CD4-positive, alpha-beta memory T cell (primary cell): ENCODE data around the gene SF3A1. TPM values are rescaled to one million over a fixed set of nuclear protein-coding genes. Genes with fewer than 3 reads are reported as not detected.

Experiments
- CTCF ChIA-PET: fragments of 350-600 bp; sonication (Branson Sonifier 250); formaldehyde crosslinking; loops from one replicate; lab custom pipeline; 2021; ENCODE audit warnings: inconsistent platforms; ENCODE audit not compliant: partially characterized antibody; lab: Charles Lee
- POLR2A ChIA-PET: fragments of 350-600 bp; sonication (Branson Sonifier 250); formaldehyde crosslinking; loops from one replicate; lab custom pipeline; 2021; ENCODE audit not compliant: partially characterized antibody; lab: Charles Lee
- DNase-seq, 5 donors: peaks; one replicate each; pipeline versions ENCODE4 v3.0.0 to v3.0.0-alpha.2; 2020 to 2022; ENCODE audit warnings: mixed read lengths in 1 of 5
- H3K27ac ChIP-seq: one replicate; pipeline ENCODE4 v1.7.0; 2013; ENCODE audit warnings: low read depth, low read length
- H3K27me3 ChIP-seq: 2 replicates; pipeline ENCODE4 v1.7.0; 2013; ENCODE audit warnings: mild to moderate bottlenecking, low read length, moderate library complexity; ENCODE audit not compliant: insufficient read depth
- H3K36me3 ChIP-seq: 2 replicates; pipeline ENCODE4 v1.7.0; 2013; ENCODE audit warnings: mild to moderate bottlenecking, low read length, moderate library complexity; ENCODE audit not compliant: insufficient read depth
- H3K4me1 ChIP-seq: 2 replicates; pipeline ENCODE4 v1.7.0; 2013; ENCODE audit warnings: mild to moderate bottlenecking, low read length, moderate library complexity; ENCODE audit not compliant: insufficient read depth
- H3K4me3 ChIP-seq, 2 donors: one replicate each; pipeline ENCODE4 v1.7.0; 2013; ENCODE audit warnings: low read length in 2 of 2, mild to moderate bottlenecking in 1 of 2
- H3K9me3 ChIP-seq, 2 donors: one replicate each; pipeline ENCODE4 v1.7.0; 2013; ENCODE audit warnings: low read length in 2 of 2, control low read depth in 1 of 2; ENCODE audit not compliant: control insufficient read depth in 1 of 2
- H3K27ac Mint-ChIP-seq, 7 donors: one replicate each; pipeline ENCODE4 v1.8.0; 2020 to 2021; ENCODE audit warnings: mixed read lengths in 7 of 7, mild to moderate bottlenecking in 6 of 7, inconsistent platforms in 3 of 7, moderate library complexity in 3 of 7
- H3K27me3 Mint-ChIP-seq, 2 donors: one replicate each; pipeline ENCODE4 v1.8.0; 2020 to 2021; ENCODE audit warnings: mixed read lengths in 2 of 2
- H3K36me3 Mint-ChIP-seq, 2 donors: one replicate each; pipeline ENCODE4 v1.8.0; 2020 to 2021; ENCODE audit warnings: mixed read lengths in 2 of 2, inconsistent platforms in 1 of 2, mild to moderate bottlenecking in 1 of 2
- H3K4me1 Mint-ChIP-seq, 4 donors: one replicate each; pipeline ENCODE4 v1.8.0; 2020 to 2021; ENCODE audit warnings: mixed read lengths in 4 of 4, mild to moderate bottlenecking in 1 of 4
- H3K4me3 Mint-ChIP-seq, 8 donors: one replicate each; pipeline ENCODE4 v1.8.0; 2020 to 2021; ENCODE audit warnings: mixed read lengths in 8 of 8, mild to moderate bottlenecking in 7 of 8, moderate library complexity in 6 of 8, inconsistent platforms in 3 of 8
- H3K9me3 Mint-ChIP-seq, 8 donors: one replicate each; pipeline ENCODE4 v1.8.0; 2020 to 2021; ENCODE audit warnings: mixed read lengths in 8 of 8, mild to moderate bottlenecking in 5 of 8, inconsistent platforms in 3 of 8, moderate library complexity in 1 of 8
- intact Hi-C: fragments of 100-400 bp; cut with micrococcal nuclease; formaldehyde crosslinking; loops from one replicate; pipeline ENCODE4 v1.15.1; 2023
- polyA plus RNA-seq, 2 donors: library from polyadenylated mRNA; unstranded; fragments of 300-500 nt; fragmentation: Illumina TruSeq; gene quantifications; one replicate each; pipeline ENCODE4 v1.2.3, GENCODE V29; 2021
- total RNA-seq, 2 experiments: library from RNA; stranded (reverse); gene quantifications; one replicate each; pipeline ENCODE4 v1.2.3, GENCODE V29; 2021

SF3A1 gene
- total and polyA plus RNA-seq, 4 experiments from 2014 or later, result 44.0 to 301 (median 217) TPM

DNA sequence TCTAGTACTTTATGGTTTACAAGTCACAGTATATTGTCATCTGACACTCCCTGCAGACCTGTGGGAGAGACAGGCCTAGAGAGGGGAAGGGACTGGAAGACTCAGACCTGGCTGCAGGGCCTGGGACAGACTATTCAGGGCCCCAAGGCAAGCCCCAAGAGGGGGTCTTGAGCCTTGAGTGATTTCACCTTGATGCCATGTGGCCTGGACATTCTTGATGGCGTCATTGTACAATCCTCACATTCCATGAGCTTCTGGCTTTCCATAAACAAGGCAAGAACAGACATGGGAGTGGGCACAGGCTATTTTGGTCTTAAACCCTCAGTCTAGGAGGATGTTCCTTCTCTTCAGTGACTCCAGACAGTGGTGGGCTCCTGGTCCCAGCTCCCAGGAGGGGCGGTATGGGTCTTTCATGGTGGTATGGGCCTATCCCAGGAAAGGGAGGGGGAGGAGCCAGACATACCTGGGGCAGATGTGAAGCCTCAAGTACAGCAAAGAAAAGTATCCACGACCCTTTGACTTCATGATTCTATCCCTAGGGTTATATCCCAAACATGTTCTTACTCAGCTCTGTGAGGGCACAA lies 28.1 kb downstream of the SF3A1 start:
- H3K4me3 ChIP-seq, result no peak overlapping the region
- no peak overlapping the region for H3K4me3 Mint-ChIP-seq
- H3K27ac Mint-ChIP-seq, result peak overlapping the region in 6 of 7 donors; percentile 23 to 92 (median 67)
- intact Hi-C loops, result no loop called here
- no peaks in the 10 kb centered on the region for H3K27me3 ChIP-seq
- ChIA-PET CTCF (interaction anchor here (0.7 to 11.2 kb wide), 7 partner anchors 18 to 60 kb away, joined by 3 to 115 read pairs (median 3); partner anchors contain the start of genes CASTOR1, CCDC157, RNF215 and SF3A1), POLR2A (interaction anchor here (1.2 to 20.3 kb wide), 7 partner anchors 8 to 96 kb away, joined by 3 to 562 read pairs (median 25); partner anchors contain the start of genes CASTOR1, CCDC157 and SF3A1)
- H3K4me1 Mint-ChIP-seq, result peaks cover 28 to 43% (median 36%) of the 10 kb centered on the region in 4 donors
- H3K9me3 Mint-ChIP-seq, result no peaks in the 10 kb centered on the region
- H3K27me3 Mint-ChIP-seq, result no peaks in the 10 kb centered on the region
- peaks cover 35% of the 10 kb centered on the region for H3K4me1 ChIP-seq
- H3K27ac ChIP-seq, result no peak overlapping the region
- DNase-seq, result no peak
- H3K36me3 ChIP-seq, result peaks cover 21% of the 10 kb centered on the region
- peaks cover 21 to 47% of the 10 kb centered on the region in 2 donors for H3K36me3 Mint-ChIP-seq
- H3K9me3 ChIP-seq, result no peaks in the 10 kb centered on the region

- Mint-ChIP-seq H3K27me3 (no peaks in the 10 kb centered on the region), H3K27ac (peak overlapping the region; percentile 86 to 97 (median 92)), H3K4me1 (peaks cover 34 to 47% (median 39%) of the 10 kb centered on the region in 4 donors), H3K4me3 (peak overlapping the region; percentile 22 to 80 (median 76)), H3K36me3 (peaks cover 20 to 46% of the 10 kb centered on the region in 2 donors), H3K9me3 (no peaks in the 10 kb centered on the region)
- intact Hi-C loops, result loop anchor here (1.0 to 2.0 kb wide), 3 partner anchors 28 to 65 kb away; partner anchors contain the start of genes RNF215 and SF3A1
- ChIA-PET POLR2A (interaction anchor here (1.2 to 20.3 kb wide), 7 partner anchors 8 to 96 kb away, joined by 3 to 562 read pairs (median 25); partner anchors contain the start of genes CASTOR1, CCDC157 and SF3A1), CTCF (interaction anchor here (0.7 to 11.2 kb wide), 8 partner anchors 17 to 61 kb away, joined by 3 to 115 read pairs (median 3); partner anchors contain the start of genes CASTOR1, CCDC157, RNF215 and SF3A1)
- H3K27me3 ChIP-seq, result no peaks in the 10 kb centered on the region
- no peaks in the 10 kb centered on the region for H3K9me3 ChIP-seq
- H3K36me3 ChIP-seq, result peaks cover 14% of the 10 kb centered on the region
- H3K27ac ChIP-seq, result peak overlapping the region; percentile 83
- peaks cover 39% of the 10 kb centered on the region for H3K4me1 ChIP-seq
- DNase-seq, result no peak
- H3K4me3 ChIP-seq, result no peak overlapping the region
Observed at GRCh38 chr22:30327864-30328345, 28.8 kb downstream of the SF3A1 start.

DNA sequence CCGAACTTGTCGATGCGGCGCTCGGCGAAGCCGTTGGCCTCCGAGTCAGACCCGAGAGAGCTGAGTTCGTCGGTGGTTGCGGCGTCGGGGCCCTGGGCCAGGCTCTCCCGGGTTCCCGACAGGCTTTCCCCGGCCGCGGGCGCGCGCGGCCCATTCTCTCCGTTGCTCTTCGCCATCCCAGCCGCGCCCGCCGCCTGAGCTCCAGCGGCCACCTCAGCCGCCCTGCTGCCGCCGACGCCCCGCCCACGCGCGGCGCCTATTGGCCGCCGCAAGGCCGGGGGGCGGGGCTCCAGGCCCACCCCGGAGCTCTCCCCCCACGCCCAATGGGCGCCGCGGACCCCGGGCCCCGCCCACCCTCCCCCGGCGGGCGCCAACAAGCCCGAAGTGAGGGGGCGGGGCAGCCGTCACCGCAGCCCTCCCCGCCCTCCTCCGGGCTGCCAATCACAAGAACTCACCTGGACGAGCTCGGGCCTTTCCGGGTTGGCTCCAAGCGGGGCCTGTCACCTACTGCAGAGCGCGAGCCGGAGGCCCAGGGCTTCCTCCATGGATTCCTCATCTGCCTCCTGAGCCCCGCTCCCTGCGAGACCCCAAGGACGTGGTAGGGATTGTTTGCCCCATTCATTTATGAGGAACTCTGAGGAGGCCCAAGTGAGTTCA lies 29.9 kb downstream of the SF3A1 start, which contains the start of gene TBC1D10A:
TBC1D10A (minus strand) TSS at position 236 of the 657 bp plus-strand sequence; CDS start at position 176, 60 bp downstream.
- Mint-ChIP-seq H3K9me3 (no peaks in the 10 kb centered on the region), H3K27me3 (no peaks in the 10 kb centered on the region), H3K4me1 (peaks cover 37 to 54% (median 45%) of the 10 kb centered on the region in 4 donors), H3K36me3 (peaks cover 15 to 40% of the 10 kb centered on the region in 2 donors), H3K27ac (peak within 1 kb of the TSS; percentile 90 to 97 (median 93)), H3K4me3 (peak within 1 kb of the TSS; percentile 90 to 95 (median 93))
- Histone ChIP-seq H3K4me3 (peak within 1 kb of the TSS; percentile 76 to 78), H3K27me3 (no peaks in the 10 kb centered on the region), H3K36me3 (peaks cover 7% of the 10 kb centered on the region), H3K9me3 (no peaks in the 10 kb centered on the region), H3K27ac (peak within 1 kb of the TSS; percentile 83), H3K4me1 (peaks cover 50% of the 10 kb centered on the region)
- POLR2A ChIA-PET, result interaction anchor here (0.7 to 20.3 kb wide), 17 partner anchors 9 to 1083 kb away, joined by 3 to 562 read pairs (median 6); partner anchors contain the start of genes CASTOR1, CCDC157, MTFP1 and RNF215
- CTCF ChIA-PET, result interaction anchor here (0.6 to 11.2 kb wide), 8 partner anchors 14 to 843 kb away, joined by 3 to 115 read pairs (median 3); partner anchors contain the start of genes CASTOR1, CCDC157 and SF3A1
- intact Hi-C loops, result loop anchor here (1.0 to 2.0 kb wide), 6 partner anchors 21 to 96 kb away; partner anchors contain the start of genes CASTOR1, RNF215 and SF3A1
- peak; percentile 92 to 94 (median 93) for DNase-seq

DNA sequence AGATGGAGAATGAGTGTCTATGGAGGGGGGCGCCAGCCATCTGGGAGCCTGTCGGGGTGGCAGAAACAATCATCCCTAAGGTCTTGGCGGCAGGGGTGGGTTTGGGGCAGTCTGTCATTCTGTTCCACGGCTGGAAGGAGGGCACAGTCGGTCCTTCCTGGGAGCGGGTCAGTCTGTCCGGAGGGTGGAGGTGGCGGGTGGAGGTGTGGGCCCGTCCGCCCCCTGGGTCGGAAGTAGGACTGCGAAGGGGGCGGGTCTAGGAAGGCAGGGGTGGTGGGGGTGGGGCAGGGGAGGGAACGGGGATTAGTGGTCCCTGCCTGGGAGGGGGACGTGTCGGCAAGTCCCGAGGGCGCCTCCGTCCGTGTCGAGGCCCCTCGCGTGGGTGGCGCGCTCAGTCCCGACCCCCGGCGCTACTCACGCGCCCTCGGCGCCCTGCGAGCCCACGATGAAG lies 30.4 kb downstream of the SF3A1 start:
- H3K4me1 ChIP-seq, result peaks cover 55% of the 10 kb centered on the region
- Mint-ChIP-seq H3K9me3 (no peaks in the 10 kb centered on the region), H3K36me3 (peaks cover 15 to 43% of the 10 kb centered on the region in 2 donors), H3K4me3 (peak overlapping the region; percentile 90 to 95 (median 93)), H3K4me1 (peaks cover 40 to 59% (median 49%) of the 10 kb centered on the region in 4 donors), H3K27ac (peak overlapping the region; percentile 35 to 95 (median 89)), H3K27me3 (no peaks in the 10 kb centered on the region)
- H3K27ac ChIP-seq, result peak overlapping the region; percentile 59
- H3K27me3 ChIP-seq, result no peaks in the 10 kb centered on the region
- H3K9me3 ChIP-seq, result no peaks in the 10 kb centered on the region
- H3K36me3 ChIP-seq, result peaks cover 7% of the 10 kb centered on the region
- CTCF ChIA-PET, result interaction anchor here (0.7 to 11.2 kb wide), 5 partner anchors 14 to 36 kb away, joined by 3 to 115 read pairs (median 9); partner anchors contain the start of genes CASTOR1 and SF3A1
- DNase-seq, result peak in 1 of 5 donors; percentile 15
- intact Hi-C loops, result loop anchor here (1.0 to 2.0 kb wide), 4 partner anchors 20 to 97 kb away; partner anchors contain the start of gene CASTOR1
- POLR2A ChIA-PET, result interaction anchor here (0.7 to 20.3 kb wide), 14 partner anchors 10 to 218 kb away, joined by 3 to 562 read pairs (median 6); partner anchors contain the start of genes CASTOR1, CCDC157, MTFP1 and SF3A1
- H3K4me3 ChIP-seq, result peak overlapping the region; percentile 76 to 78

DNA sequence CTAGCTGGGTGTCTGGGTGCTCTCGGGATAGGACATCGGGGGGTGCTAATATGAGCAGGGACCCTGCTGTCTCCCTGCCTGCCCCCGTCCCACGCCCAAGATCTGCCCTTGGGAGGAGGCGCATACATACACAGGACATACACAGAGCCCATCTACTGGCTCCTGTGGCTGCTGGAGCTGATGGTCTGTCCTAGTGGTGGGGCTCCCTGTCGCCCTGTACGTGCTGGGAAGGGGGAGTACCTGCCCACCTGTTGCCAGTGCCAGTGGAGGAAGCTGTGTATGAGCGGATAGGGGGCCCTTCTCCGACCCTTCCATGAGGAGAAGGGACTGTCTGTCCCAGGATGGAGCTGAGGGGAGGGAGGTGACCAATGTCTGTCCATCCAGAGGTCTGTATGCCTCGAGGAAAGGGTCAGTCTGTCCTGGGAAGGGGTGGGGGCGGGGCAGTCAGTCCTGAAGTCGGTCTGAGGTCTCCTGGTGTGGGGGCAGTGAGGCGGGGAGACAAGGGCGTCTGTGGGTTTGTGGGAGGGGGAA lies 30.9 kb downstream of the SF3A1 start:
- Histone ChIP-seq H3K27me3 (no peaks in the 10 kb centered on the region), H3K4me3 (peak overlapping the region; percentile 76 to 78), H3K4me1 (peaks cover 60% of the 10 kb centered on the region), H3K36me3 (peaks cover 8% of the 10 kb centered on the region), H3K27ac (peak overlapping the region; percentile 59), H3K9me3 (no peaks in the 10 kb centered on the region)
- Mint-ChIP-seq H3K27me3 (no peaks in the 10 kb centered on the region), H3K27ac (peak overlapping the region; percentile 81 to 95 (median 89)), H3K4me1 (peaks cover 45 to 64% (median 53%) of the 10 kb centered on the region in 4 donors), H3K36me3 (peaks cover 17 to 45% of the 10 kb centered on the region in 2 donors), H3K9me3 (no peaks in the 10 kb centered on the region), H3K4me3 (peak overlapping the region; percentile 90 to 95 (median 93))
- POLR2A ChIA-PET, result interaction anchor here (0.6 to 20.3 kb wide), 8 partner anchors 10 to 207 kb away, joined by 3 to 562 read pairs (median 24); partner anchors contain the start of genes CASTOR1, CCDC157 and SF3A1
- CTCF ChIA-PET, result interaction anchor here (1.1 to 11.2 kb wide), 5 partner anchors 10 to 36 kb away, joined by 3 to 115 read pairs (median 9); partner anchors contain the start of gene CASTOR1
- intact Hi-C loops, result loop anchor here (1.0 to 2.0 kb wide), 4 partner anchors 19 to 98 kb away; partner anchors contain the start of gene CASTOR1
- no peak for DNase-seq
